Measurements from ENCODE around the gene NADSYN1. TPM values are rescaled to one million over a fixed set of nuclear protein-coding genes. Genes with fewer than 3 reads are reported as not detected.

The NADSYN1 gene
- total RNA-seq, 4 donors from 2014 or later: 21.6 to 62.0 (median 41.8) TPM

DNA sequence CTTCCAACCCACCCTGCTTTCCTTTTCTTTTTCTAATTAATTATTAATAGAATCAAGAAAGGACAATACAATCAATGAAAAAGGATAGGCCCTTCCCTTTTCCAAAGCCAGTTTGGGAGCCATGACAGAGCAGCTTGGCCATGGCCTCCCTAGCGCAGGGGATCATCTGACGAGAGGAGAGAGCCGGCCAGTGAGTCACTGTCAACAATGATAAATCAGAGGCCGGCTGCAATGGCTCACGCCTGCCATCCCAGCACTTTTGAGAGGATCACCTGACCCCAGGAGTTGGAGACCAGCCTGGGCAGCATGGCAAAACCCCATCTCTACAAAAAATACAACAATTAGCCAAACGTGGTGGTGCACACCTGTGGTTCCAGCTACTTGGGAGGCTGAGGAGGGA, 46.5 kb downstream of the NADSYN1 start:
- 100% methylated on average over 1 of the region's 6 CpGs; no CpG with 5 or more reads in 1 of the 2 donors for WGBS, 2 donors (ENCODE audit: low coverage in 1 of 2)
- Histone ChIP-seq H3K27me3 (no peaks in the 10 kb centered on the region), H3K27ac (no peak overlapping the region), H3K4me1 (no peaks in the 10 kb centered on the region), H3K36me3 (peaks cover 0 to 99% of the 10 kb centered on the region in 2 donors), H3K9me3 (no peaks in the 10 kb centered on the region), H3K4me3 (no peak overlapping the region)
- no peak for ATAC-seq
- TF ChIP-seq POLR2AphosphoS5 (IDR thresholded peaks at IDR 0.05): no peak
- TF ChIP-seq, protein P1, sequence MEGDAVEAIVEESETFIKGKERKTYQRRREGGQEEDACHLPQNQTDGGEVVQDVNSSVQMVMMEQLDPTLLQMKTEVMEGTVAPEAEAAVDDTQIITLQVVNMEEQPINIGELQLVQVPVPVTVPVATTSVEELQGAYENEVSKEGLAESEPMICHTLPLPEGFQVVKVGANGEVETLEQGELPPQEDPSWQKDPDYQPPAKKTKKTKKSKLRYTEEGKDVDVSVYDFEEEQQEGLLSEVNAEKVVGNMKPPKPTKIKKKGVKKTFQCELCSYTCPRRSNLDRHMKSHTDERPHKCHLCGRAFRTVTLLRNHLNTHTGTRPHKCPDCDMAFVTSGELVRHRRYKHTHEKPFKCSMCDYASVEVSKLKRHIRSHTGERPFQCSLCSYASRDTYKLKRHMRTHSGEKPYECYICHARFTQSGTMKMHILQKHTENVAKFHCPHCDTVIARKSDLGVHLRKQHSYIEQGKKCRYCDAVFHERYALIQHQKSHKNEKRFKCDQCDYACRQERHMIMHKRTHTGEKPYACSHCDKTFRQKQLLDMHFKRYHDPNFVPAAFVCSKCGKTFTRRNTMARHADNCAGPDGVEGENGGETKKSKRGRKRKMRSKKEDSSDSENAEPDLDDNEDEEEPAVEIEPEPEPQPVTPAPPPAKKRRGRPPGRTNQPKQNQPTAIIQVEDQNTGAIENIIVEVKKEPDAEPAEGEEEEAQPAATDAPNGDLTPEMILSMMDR (IDR thresholded peaks at IDR 0.05): no peak
- no peak for TF ChIP-seq EP300 (IDR thresholded peaks at IDR 0.05)
- TF ChIP-seq POLR2A (IDR thresholded peaks at IDR 0.05): no peak

DNA sequence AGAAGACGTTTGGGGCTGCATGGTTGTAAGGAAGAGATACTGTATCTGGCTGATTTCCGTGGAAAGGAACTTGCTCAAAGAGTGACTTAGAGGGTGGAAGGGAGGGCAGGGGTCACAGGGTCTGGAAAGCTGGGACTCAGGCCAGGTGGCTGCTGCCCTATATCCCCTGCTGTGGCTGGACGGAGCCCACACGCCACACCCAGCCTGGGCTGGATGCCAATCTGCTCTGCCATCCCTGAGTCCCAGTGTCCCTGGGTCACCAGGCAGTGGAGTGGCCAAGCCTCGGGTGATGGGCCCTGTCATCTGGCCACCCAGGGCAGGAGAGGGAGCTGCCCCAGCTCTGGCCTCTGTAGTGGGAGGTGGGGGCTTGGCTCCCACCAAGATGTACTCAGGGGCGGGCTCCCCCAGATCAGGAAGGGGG, 47.6 kb downstream of the NADSYN1 start:
- ATAC-seq: no peak
- WGBS, 2 donors (ENCODE audit: low coverage in 1 of 2): no CpG with 5 or more reads among the region's 6 CpGs
- peaks cover 0 to 96% of the 10 kb centered on the region in 2 donors for H3K36me3 ChIP-seq
- no peaks in the 10 kb centered on the region for H3K27me3 ChIP-seq
- no peak overlapping the region for H3K4me3 ChIP-seq
- H3K9me3 ChIP-seq: no peaks in the 10 kb centered on the region
- no peak overlapping the region for H3K27ac ChIP-seq
- H3K4me1 ChIP-seq: no peaks in the 10 kb centered on the region
- TF ChIP-seq, protein P1 (IDR thresholded peaks at IDR 0.05): no peak
- no peak for TF ChIP-seq POLR2AphosphoS5 (IDR thresholded peaks at IDR 0.05)
- TF ChIP-seq POLR2A (IDR thresholded peaks at IDR 0.05): no peak
- TF ChIP-seq EP300 (IDR thresholded peaks at IDR 0.05): no peak

DNA sequence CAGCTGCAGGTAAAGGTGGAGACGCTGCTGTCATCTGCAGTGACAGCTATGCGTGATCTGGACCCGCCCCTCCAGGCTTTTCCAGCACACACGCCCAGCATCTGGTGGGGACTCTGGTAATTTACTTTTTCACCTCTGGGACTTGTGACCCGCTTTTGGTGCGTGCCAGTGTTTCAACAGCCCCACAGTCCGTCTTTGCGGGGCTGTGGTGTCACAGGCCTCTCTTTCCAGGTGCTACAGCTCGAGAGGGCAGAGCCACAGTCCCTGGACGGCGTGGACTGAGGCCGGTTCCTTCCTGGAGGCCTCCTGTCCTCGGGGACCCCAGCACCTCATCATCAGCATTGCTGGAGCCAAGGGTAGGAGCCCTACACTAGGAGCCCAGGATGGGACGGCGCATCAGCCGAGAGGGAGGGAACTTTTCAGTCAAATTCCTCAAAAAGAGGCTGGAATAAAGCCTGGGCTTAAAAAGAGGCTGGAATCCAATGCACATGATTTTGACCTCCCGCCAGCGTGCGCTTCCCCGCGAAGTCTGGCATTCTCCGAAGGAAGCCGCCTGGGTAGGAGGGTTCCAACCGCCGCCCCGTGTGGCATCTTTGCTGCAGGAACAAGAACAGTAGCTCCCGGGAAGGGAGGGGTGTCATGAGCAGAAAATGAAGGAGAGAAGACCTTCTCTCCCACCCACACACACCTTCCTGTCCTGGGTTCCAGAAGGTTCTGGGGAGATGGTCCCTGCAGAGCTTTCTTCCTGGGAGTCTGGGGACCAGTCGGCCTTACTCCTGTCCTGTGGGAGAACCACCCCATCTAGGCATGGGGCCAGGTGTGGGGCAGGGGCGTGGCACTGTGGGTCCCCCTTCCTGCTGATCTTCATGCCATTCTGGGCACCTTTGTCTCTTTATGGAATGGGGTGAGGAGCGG, 48.3 kb downstream of the NADSYN1 start:
- WGBS, 2 donors (ENCODE audit: low coverage in 1 of 2): 92 to 95% methylated on average over 2 to 9 of the region's 30 CpGs
- no peaks in the 10 kb centered on the region for H3K27me3 ChIP-seq
- no peaks in the 10 kb centered on the region for H3K4me1 ChIP-seq
- H3K27ac ChIP-seq: no peak overlapping the region
- H3K36me3 ChIP-seq: peaks cover 0 to 96% of the 10 kb centered on the region in 2 donors
- peaks cover 0 to 3% (median 0%) of the 10 kb centered on the region in 3 donors for H3K9me3 ChIP-seq
- ATAC-seq: no peak
- TF ChIP-seq, protein P1 (IDR thresholded peaks at IDR 0.05): no peak
- no peak for TF ChIP-seq EP300 (IDR thresholded peaks at IDR 0.05)
- no peak for TF ChIP-seq POLR2AphosphoS5 (IDR thresholded peaks at IDR 0.05)
- TF ChIP-seq POLR2A (IDR thresholded peaks at IDR 0.05): no peak
- H3K4me3 ChIP-seq: no peak overlapping the region

DNA sequence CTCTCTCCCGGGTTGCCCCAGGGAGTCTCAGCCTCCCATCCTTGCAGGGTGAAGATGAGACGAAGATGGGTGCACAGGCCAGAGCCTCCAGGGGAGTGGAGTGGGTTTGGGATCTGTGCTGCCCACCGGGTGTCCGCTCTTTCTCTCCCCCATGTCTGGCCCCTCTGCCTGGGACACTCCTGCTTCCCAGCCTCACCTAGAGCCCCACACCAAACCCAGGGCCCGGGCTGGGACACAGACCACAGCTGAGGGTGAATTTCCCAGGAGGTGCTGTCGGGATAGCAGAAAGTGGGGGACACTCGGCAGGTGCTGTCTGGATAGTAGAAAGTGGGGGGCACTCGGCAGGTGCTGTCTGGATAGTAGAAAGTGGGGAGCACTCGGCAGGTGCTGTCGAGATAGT, 49.0 kb downstream of the NADSYN1 start:
- H3K4me3 ChIP-seq: no peak overlapping the region
- H3K9me3 ChIP-seq: peaks cover 0 to 10% (median 0%) of the 10 kb centered on the region in 3 donors
- H3K27me3 ChIP-seq: no peaks in the 10 kb centered on the region
- no peaks in the 10 kb centered on the region for H3K4me1 ChIP-seq
- TF ChIP-seq POLR2AphosphoS5 (IDR thresholded peaks at IDR 0.05): no peak
- TF ChIP-seq EP300 (IDR thresholded peaks at IDR 0.05): no peak
- TF ChIP-seq, protein P1 (IDR thresholded peaks at IDR 0.05): no peak
- TF ChIP-seq POLR2A (IDR thresholded peaks at IDR 0.05): no peak
- no peak for ATAC-seq
- WGBS, 2 donors (ENCODE audit: low coverage in 1 of 2): 100% methylated on average over 1 of the region's 10 CpGs; no CpG with 5 or more reads in 1 of the 2 donors
- H3K27ac ChIP-seq: no peak overlapping the region
- peaks cover 0 to 96% of the 10 kb centered on the region in 2 donors for H3K36me3 ChIP-seq

Data from gastroesophageal sphincter (tissue), 4 donors.